BLaER1 (cell line): ENCODE results near the gene CRYAA.

Experiments
- H3K27ac ChIP-seq: shearing (Covaris generic); formaldehyde crosslinking; 2 replicates; pipeline ENCODE4 v1.8.1; 2022
- H3K27me3 ChIP-seq: shearing (Covaris generic); formaldehyde crosslinking; 2 replicates; pipeline ENCODE4 v1.8.1; 2022
- H3K36me3 ChIP-seq: shearing (Covaris generic); formaldehyde crosslinking; 2 replicates; pipeline ENCODE4 v1.8.1; 2022
- H3K4me1 ChIP-seq: shearing (Covaris generic); formaldehyde crosslinking; 2 replicates; pipeline ENCODE4 v1.8.1; 2022
- H3K4me2 ChIP-seq: shearing (Covaris generic); formaldehyde crosslinking; 2 replicates; pipeline ENCODE4 v1.8.1; 2022
- H3K4me3 ChIP-seq: shearing (Covaris generic); formaldehyde crosslinking; 2 replicates; pipeline ENCODE4 v1.8.1; 2022
- H3K9ac ChIP-seq: shearing (Covaris generic); formaldehyde crosslinking; 2 replicates; pipeline ENCODE4 v1.8.1; 2022
- H3K9me3 ChIP-seq: shearing (Covaris generic); formaldehyde crosslinking; 2 replicates; pipeline ENCODE4 v1.8.1; 2022
- H4K20me1 ChIP-seq: shearing (Covaris generic); formaldehyde crosslinking; 2 replicates; pipeline ENCODE4 v1.8.1; 2022
- Cebpa-rat ChIP-seq: shearing (Covaris generic); IDR thresholded peaks from 2 replicates; pipeline ENCODE4 v1.8.1; 2022

CRYAA gene

DNA sequence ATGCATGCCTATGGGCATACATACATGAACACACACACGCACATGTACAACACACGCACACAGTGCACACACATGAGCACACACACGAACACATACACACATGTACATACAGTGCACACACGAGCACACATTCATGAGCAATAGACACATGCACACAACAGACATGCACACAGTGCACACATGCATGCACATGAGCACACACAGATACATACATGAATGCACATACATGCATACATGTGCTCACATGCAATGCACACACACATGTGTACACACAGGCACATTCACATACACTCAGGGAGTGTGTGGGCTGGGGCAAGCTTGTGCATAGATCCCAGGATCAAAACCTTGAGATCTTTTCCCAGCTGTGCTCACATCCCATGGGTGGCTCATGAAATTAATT is 18.9 kb downstream of the CRYAA start:
- no peak for TF ChIP-seq Cebpa-rat
- Histone ChIP-seq H3K9me3 (no peaks in the 10 kb centered on the region), H3K4me1 (peaks cover 28% of the 10 kb centered on the region), H3K27ac (no peak overlapping the region), H4K20me1 (no peaks in the 10 kb centered on the region), H3K4me2 (no peak overlapping the region), H3K27me3 (no peaks in the 10 kb centered on the region), H3K9ac (no peak overlapping the region), H3K36me3 (no peaks in the 10 kb centered on the region), H3K4me3 (no peak overlapping the region)

DNA sequence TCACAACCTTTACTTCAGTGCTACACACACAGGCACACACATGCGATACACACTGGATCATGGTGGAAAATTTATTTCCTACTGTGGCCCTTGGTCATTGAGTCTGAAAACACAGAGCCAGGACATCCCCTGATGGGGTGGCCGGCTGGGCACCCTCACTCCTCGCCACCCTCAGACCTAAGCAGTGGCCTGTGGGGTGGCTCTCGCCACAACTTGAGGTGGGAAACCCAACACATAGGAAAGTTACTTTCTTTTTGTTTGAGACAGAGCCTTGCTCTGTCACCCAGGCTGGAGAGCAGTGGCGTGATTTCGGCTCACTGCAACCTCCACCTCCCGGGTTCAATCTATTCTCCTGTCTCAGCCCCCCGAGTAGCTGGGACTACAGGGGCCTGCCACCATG is 19.4 kb downstream of the CRYAA start:
- H3K9ac ChIP-seq, result no peak overlapping the region
- H4K20me1 ChIP-seq, result no peaks in the 10 kb centered on the region
- no peak overlapping the region for H3K27ac ChIP-seq
- H3K27me3 ChIP-seq, result no peaks in the 10 kb centered on the region
- H3K9me3 ChIP-seq, result no peaks in the 10 kb centered on the region
- peaks cover 32% of the 10 kb centered on the region for H3K4me1 ChIP-seq
- peak overlapping the region; percentile 46; the same call in 1 of the 2 replicates for H3K4me2 ChIP-seq
- TF ChIP-seq Cebpa-rat, result no peak
- no peaks in the 10 kb centered on the region for H3K36me3 ChIP-seq
- no peak overlapping the region for H3K4me3 ChIP-seq

DNA sequence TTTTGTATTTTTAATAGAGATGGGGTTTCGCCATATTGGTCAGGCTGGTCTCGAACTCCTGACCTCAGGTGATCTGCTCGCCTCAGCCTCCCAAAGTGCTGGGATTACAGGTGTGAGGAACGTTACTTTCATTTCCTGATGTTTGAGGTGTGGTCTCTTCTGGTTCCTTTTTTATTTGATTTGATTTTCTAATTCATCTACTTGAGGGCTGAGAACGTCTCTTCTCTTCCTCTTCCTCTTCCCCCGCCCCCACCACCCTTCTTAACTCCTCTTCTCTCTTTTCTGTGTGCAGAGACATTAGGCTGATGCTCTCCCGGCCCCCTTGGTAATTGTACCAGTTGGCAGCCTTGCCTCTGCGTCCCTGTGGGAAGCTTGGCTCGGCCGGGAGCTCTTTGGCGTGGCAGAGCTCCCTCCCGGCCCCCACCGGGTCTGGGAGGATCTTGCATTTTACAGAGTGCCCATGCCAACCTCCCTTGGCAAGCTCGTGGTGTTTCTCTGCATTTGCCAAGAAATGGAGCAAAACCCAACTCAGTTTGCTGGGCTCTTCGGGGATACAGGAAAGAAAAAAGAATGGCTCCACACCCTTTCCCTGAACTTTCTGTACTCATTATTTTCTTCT is 19.9 kb downstream of the CRYAA start:
- TF ChIP-seq Cebpa-rat, result no peak
- H3K4me2 ChIP-seq, result peak overlapping the region; percentile 46
- peaks cover 38% of the 10 kb centered on the region for H3K4me1 ChIP-seq
- no peaks in the 10 kb centered on the region for H3K36me3 ChIP-seq
- H3K4me3 ChIP-seq, result no peak overlapping the region
- H3K9ac ChIP-seq, result no peak overlapping the region
- no peaks in the 10 kb centered on the region for H3K9me3 ChIP-seq
- no peaks in the 10 kb centered on the region for H3K27me3 ChIP-seq
- no peaks in the 10 kb centered on the region for H4K20me1 ChIP-seq
- H3K27ac ChIP-seq, result no peak overlapping the region

DNA sequence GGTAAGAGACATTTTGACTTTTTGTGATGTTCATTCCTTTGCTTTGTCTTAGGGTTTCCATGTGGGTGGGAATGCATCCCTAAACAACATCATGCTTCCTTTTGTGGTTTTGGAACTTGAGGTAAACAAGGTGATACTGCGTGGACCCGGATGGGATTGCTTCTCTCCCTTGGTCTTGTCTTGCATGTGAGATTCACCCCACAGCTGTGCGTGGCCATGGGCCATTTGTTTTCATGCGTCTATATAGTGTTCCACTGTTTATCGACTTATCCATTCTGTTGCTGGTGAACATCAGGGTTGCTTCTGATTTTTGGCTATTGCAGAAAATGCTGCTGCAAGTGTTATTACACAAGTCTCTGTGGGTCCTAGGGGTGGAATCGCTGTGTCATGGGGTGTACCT is 21.1 kb downstream of the CRYAA start:
- Histone ChIP-seq H3K4me3 (no peak overlapping the region), H3K4me2 (no peak overlapping the region), H3K36me3 (no peaks in the 10 kb centered on the region), H4K20me1 (no peaks in the 10 kb centered on the region), H3K9ac (no peak overlapping the region), H3K27me3 (no peaks in the 10 kb centered on the region), H3K27ac (no peak overlapping the region), H3K4me1 (peaks cover 50% of the 10 kb centered on the region), H3K9me3 (no peaks in the 10 kb centered on the region)
- no peak for TF ChIP-seq Cebpa-rat

DNA sequence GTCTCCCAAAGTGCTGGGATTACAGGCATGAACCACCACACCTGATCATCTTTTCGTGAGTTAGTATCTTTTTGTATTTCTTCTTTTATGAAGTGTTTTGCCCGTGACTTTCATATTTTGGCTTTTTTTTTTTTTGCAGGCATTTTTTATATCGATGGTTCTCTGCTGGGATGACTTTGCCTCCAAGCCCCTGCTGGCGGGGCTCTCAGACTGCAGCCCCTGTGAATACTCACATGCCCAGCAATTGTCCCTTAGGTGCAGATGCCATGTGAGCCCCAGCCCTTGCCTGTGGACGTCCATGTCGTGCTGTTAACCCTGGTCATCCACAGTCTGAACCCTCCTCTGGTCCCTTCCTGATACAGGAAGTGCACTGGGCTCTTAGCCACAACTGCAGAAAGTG is 21.7 kb downstream of the CRYAA start:
- H3K9ac ChIP-seq, result no peak overlapping the region
- H3K4me1 ChIP-seq, result peaks cover 56% of the 10 kb centered on the region
- H3K9me3 ChIP-seq, result no peaks in the 10 kb centered on the region
- no peak overlapping the region for H3K4me2 ChIP-seq
- no peak for TF ChIP-seq Cebpa-rat
- H4K20me1 ChIP-seq, result no peaks in the 10 kb centered on the region
- no peak overlapping the region for H3K4me3 ChIP-seq
- H3K27me3 ChIP-seq, result no peaks in the 10 kb centered on the region
- no peaks in the 10 kb centered on the region for H3K36me3 ChIP-seq
- no peak overlapping the region; the same call in 1 of the 2 replicates for H3K27ac ChIP-seq

DNA sequence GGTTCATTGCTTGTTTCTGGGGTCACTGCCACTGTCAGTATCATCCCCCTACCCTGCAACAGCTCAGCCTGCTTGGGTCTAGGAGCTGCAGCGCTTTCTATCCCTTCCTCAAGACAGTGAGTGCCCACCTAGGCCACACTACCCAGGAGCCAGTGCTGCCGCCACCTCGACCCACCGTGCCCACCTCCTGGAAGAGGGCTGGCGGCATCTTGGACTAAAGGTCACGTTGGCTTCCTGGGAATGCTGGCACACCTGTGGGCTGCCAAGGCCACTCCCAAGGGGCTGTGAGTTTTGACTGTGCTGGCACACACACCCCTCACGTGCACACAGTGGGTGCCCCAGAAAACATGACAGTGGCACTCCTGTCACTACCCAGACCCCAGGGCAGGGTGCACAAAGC is 22.1 kb downstream of the CRYAA start:
- Histone ChIP-seq H3K4me3 (no peak overlapping the region), H3K9ac (no peak overlapping the region), H3K27ac (no peak overlapping the region; the same call in 1 of the 2 replicates), H3K36me3 (no peaks in the 10 kb centered on the region), H3K9me3 (no peaks in the 10 kb centered on the region), H3K4me1 (peaks cover 60% of the 10 kb centered on the region), H3K4me2 (no peak overlapping the region), H3K27me3 (no peaks in the 10 kb centered on the region), H4K20me1 (no peaks in the 10 kb centered on the region)
- no peak for TF ChIP-seq Cebpa-rat

DNA sequence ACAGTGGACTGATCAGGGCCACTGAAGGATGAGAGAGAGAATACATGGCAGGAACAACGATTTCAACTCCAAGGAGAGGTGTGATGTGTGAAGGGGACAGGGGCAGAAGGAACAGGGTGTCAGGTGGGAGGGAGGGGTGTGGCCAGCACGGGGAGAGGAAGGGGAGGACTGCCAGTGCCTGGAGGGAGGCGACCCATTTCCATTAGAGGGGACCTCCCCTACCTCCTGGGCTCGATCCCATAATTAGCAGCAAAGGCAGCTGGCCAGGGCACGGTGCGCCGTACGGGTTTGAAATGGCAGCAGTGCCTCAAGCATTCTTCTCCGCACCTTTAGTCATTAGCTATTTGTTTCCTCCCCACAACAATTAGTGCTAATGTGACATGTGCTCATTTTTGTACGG is 22.7 kb downstream of the CRYAA start:
- Histone ChIP-seq H4K20me1 (no peaks in the 10 kb centered on the region), H3K9ac (no peak overlapping the region), H3K4me2 (no peak overlapping the region), H3K4me1 (peaks cover 66% of the 10 kb centered on the region), H3K36me3 (no peaks in the 10 kb centered on the region), H3K27me3 (no peaks in the 10 kb centered on the region), H3K9me3 (no peaks in the 10 kb centered on the region), H3K27ac (no peak overlapping the region), H3K4me3 (no peak overlapping the region)
- no peak for TF ChIP-seq Cebpa-rat

DNA sequence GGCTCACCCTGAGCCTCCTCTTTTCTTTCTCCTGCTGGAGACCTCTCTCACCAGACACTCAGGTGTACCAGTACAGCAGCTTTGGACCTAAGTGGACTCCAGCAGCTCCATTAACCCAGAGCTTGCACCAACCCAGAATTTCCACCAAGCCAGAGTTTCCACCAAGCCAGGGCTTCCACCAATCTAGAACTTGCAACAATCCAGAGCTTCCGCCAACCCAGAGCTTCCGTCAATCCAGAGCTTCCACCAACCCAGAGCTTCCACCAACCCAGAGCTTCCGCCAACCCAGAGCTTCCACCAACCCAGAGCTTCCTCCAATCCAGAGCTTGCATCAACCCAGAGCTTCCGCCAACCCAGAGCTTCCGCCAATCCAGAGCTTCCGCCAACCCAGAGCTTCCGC is 23.2 kb downstream of the CRYAA start:
- Histone ChIP-seq H3K9me3 (no peaks in the 10 kb centered on the region), H3K36me3 (no peaks in the 10 kb centered on the region), H3K27ac (no peak overlapping the region), H4K20me1 (no peaks in the 10 kb centered on the region), H3K9ac (no peak overlapping the region), H3K4me3 (no peak overlapping the region), H3K4me2 (no peak overlapping the region), H3K4me1 (peaks cover 67% of the 10 kb centered on the region), H3K27me3 (no peaks in the 10 kb centered on the region)
- TF ChIP-seq Cebpa-rat, result no peak

DNA sequence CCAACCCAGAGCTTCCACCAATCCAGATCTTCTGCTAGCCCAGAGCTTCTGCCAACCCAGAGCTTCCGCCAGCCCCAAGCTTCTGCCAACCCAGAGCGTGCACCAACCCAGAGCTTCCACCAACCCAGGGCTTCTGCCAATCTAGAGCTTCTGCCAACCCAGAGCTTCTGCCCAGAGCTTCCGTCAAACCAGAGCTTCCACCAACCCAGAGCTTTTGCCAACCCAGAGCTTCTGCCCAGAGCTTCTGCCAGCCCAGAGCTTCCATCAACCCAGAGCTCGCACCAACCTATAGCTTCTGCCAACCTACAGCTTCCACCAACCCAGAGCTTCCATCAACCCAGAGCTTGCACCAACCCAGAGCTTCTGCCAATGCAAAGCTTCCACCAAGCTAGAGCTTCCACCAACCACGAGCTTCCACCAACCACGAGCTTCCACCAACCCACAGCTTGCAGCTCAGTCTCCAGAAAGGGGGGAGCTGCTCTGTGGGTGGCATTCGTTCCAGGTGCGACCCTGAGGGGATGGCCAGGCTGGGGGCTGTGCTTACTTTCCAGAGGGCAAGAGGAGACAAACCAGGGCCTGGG is 23.8 kb downstream of the CRYAA start:
- no peak overlapping the region for H3K4me3 ChIP-seq
- H3K36me3 ChIP-seq, result no peaks in the 10 kb centered on the region
- no peak overlapping the region for H3K27ac ChIP-seq
- H3K4me2 ChIP-seq, result peak overlapping the region; percentile 80
- peaks cover 67% of the 10 kb centered on the region for H3K4me1 ChIP-seq
- H3K9me3 ChIP-seq, result peaks cover 5% of the 10 kb centered on the region
- no peak overlapping the region for H3K9ac ChIP-seq
- H4K20me1 ChIP-seq, result no peaks in the 10 kb centered on the region
- TF ChIP-seq Cebpa-rat, result no peak
- no peaks in the 10 kb centered on the region for H3K27me3 ChIP-seq

DNA sequence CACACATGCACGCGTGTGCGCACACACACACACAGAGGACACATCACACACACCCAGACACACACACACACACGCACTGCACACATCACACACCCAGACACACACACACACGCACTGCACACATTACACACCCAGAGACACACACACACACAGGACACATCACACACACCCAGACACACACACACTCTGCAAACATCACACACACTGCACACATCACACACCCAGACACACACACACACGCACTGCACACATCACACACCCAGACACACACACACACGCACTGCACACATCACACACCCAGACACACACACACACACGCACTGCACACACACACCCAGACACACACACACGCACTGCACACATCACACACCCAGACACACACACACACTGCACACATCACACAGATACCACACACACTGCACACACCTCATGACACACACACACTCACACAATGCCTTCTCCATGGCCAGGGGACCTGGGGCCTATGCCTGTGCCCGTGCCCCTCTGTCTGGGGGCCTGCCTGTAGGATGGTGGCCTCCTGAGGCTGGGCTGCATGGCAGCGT is 24.4 kb downstream of the CRYAA start:
- Histone ChIP-seq H3K9me3 (peaks cover 11% of the 10 kb centered on the region), H3K27ac (peak overlapping the region; percentile 58), H3K4me3 (no peak overlapping the region)

More for the DNA sequence above, 24.4 kb downstream of the CRYAA start:
- no peak for TF ChIP-seq Cebpa-rat
- Histone ChIP-seq H3K4me1 (peaks cover 65% of the 10 kb centered on the region), H3K27me3 (no peaks in the 10 kb centered on the region), H4K20me1 (no peaks in the 10 kb centered on the region), H3K9ac (no peak overlapping the region), H3K36me3 (no peaks in the 10 kb centered on the region), H3K4me2 (peak overlapping the region; percentile 80)
